ENCODE data around the gene C2CD3.

- TF ChIP-seq CTCF (IDR thresholded peaks at IDR 0.05) (no peak), POLR2A (IDR thresholded peaks at IDR 0.05) (no peak)
These were observed 200.6 kb downstream of the C2CD3 start for GRCh38 chr11:73969991-73970800.

Data from esophagus squamous epithelium (tissue), 4 donors.